ENCODE measurements around the gene AP2A1. TPM values are rescaled to one million over a fixed set of nuclear protein-coding genes. Genes with fewer than 3 reads are reported as not detected.
A peak's percentile ranks its signal among the peaks of the same experiment; 100 is the strongest.

AP2A1 gene
- total and polyA plus RNA-seq, 2 donors (not counting 1 experiment from before 2014, with no cell fraction given), result 48.4 to 56.9 TPM

- H3K27me3 Mint-ChIP-seq, result no peaks in the 10 kb centered on the region
- Histone ChIP-seq H4K20me1 (ENCODE audit: control insufficient read depth, insufficient read depth, low read length, poor library complexity, severe bottlenecking) (no peaks in the 10 kb centered on the region), H3K4me2 (replicated peaks; ENCODE audit: low read depth, low read length, poor library complexity, severe bottlenecking) (no peak overlapping the region), H3K9ac (ENCODE audit: low read length) (no peak overlapping the region), H3K27me3 (replicated peaks in 1 of 4; ENCODE audit: control extremely low read depth in 1 of 4, control insufficient read depth in 3 of 4, insufficient read depth in 4 of 4, low read length in 3 of 4) (no peaks in the 10 kb centered on the region), H3K79me2 (ENCODE audit: control insufficient read depth, insufficient read depth, low read length) (no peaks in the 10 kb centered on the region), H3K4me3 (ENCODE audit: control extremely low read depth in 1 of 5, extremely low read depth in 1 of 5, insufficient read depth in 1 of 5, low read depth in 2 of 5, low read length in 4 of 5) (no peak overlapping the region), H3K36me3 (replicated peaks in 1 of 2; ENCODE audit: control extremely low read depth in 1 of 2, control insufficient read depth in 1 of 2, extremely low read depth in 1 of 2, insufficient read depth in 2 of 2, low read length in 1 of 2) (peaks cover 0 to 44% of the 10 kb centered on the region in 2 experiments), H3K4me1 (ENCODE audit: control insufficient read depth in 2 of 2, insufficient read depth in 2 of 2, low read length in 2 of 2) (peaks cover 29 to 36% of the 10 kb centered on the region in 2 donors), H3K27ac (ENCODE audit: low read length in 2 of 2) (no peak overlapping the region), H3K9me3 (ENCODE audit: control extremely low read depth in 1 of 3, control insufficient read depth in 2 of 3, insufficient read depth in 1 of 3, low read length in 2 of 3) (no peaks in the 10 kb centered on the region), H2AFZ (ENCODE audit: insufficient read depth, low read depth, low read length, poor library complexity, severe bottlenecking) (no peak overlapping the region)
- intact Hi-C loops (cut with micrococcal nuclease), result no loop called here
- peak overlapping the region; percentile 71 for H3K27ac Mint-ChIP-seq
- ChIA-PET POLR2A (no interaction called here), CTCF (no interaction called here)
- DNase-seq (no peak), ATAC-seq (ENCODE audit: low read depth) (no peak)
- WGBS (ENCODE audit: insufficient coverage), result 95% methylated on average over 11 of the region's 11 CpGs
- H3K4me3 Mint-ChIP-seq, result no peak overlapping the region
- no peaks in the 10 kb centered on the region for H3K9me3 Mint-ChIP-seq (ENCODE audit: insufficient read depth)
- TF ChIP-seq CTCF (IDR thresholded peaks at IDR 0.05) (no peak), EZH2 (IDR thresholded peaks at IDR 0.05; ENCODE audit: borderline replicate concordance, insufficient read depth, low read depth, low read length, poor library complexity, severe bottlenecking) (no peak)
- peaks cover 32% of the 10 kb centered on the region for H3K4me1 Mint-ChIP-seq
These were observed 73.5 kb downstream of the AP2A1 start for GRCh38 chr19:49840321-49840720.

- Histone ChIP-seq H3K36me3 (replicated peaks in 1 of 2; ENCODE audit: control extremely low read depth in 1 of 2, control insufficient read depth in 1 of 2, extremely low read depth in 1 of 2, insufficient read depth in 2 of 2, low read length in 1 of 2) (peaks cover 0 to 39% of the 10 kb centered on the region in 2 experiments), H3K27ac (ENCODE audit: low read length in 2 of 2) (no peak overlapping the region), H3K4me1 (ENCODE audit: control insufficient read depth in 2 of 2, insufficient read depth in 2 of 2, low read length in 2 of 2) (peaks cover 33 to 41% of the 10 kb centered on the region in 2 donors), H4K20me1 (ENCODE audit: control insufficient read depth, insufficient read depth, low read length, poor library complexity, severe bottlenecking) (no peaks in the 10 kb centered on the region), H3K27me3 (replicated peaks in 1 of 4; ENCODE audit: control extremely low read depth in 1 of 4, control insufficient read depth in 3 of 4, insufficient read depth in 4 of 4, low read length in 3 of 4) (no peaks in the 10 kb centered on the region), H3K4me2 (replicated peaks; ENCODE audit: low read depth, low read length, poor library complexity, severe bottlenecking) (no peak overlapping the region), H3K79me2 (ENCODE audit: control insufficient read depth, insufficient read depth, low read length) (no peaks in the 10 kb centered on the region), H2AFZ (ENCODE audit: insufficient read depth, low read depth, low read length, poor library complexity, severe bottlenecking) (no peak overlapping the region), H3K9me3 (ENCODE audit: control extremely low read depth in 1 of 3, control insufficient read depth in 2 of 3, insufficient read depth in 1 of 3, low read length in 2 of 3) (no peaks in the 10 kb centered on the region), H3K4me3 (ENCODE audit: control extremely low read depth in 1 of 5, extremely low read depth in 1 of 5, insufficient read depth in 1 of 5, low read depth in 2 of 5, low read length in 4 of 5) (no peak overlapping the region), H3K9ac (ENCODE audit: low read length) (no peak overlapping the region)
- Mint-ChIP-seq H3K4me3 (no peak overlapping the region), H3K27me3 (no peaks in the 10 kb centered on the region), H3K4me1 (peaks cover 35% of the 10 kb centered on the region), H3K27ac (peak overlapping the region; percentile 71), H3K9me3 (ENCODE audit: insufficient read depth) (no peaks in the 10 kb centered on the region)
- ATAC-seq (ENCODE audit: low read depth) (no peak), DNase-seq (no peak)
- ChIA-PET POLR2A (interaction anchor here (0.6 kb wide), 1 partner anchor 70 kb away, joined by 4 read pairs; no protein-coding TSS in a partner anchor), CTCF (no interaction called here)
- TF ChIP-seq EZH2 (IDR thresholded peaks at IDR 0.05; ENCODE audit: borderline replicate concordance, insufficient read depth, low read depth, low read length, poor library complexity, severe bottlenecking) (no peak), CTCF (IDR thresholded peaks at IDR 0.05) (no peak)
- intact Hi-C loops (cut with micrococcal nuclease), result no loop called here
- WGBS (ENCODE audit: insufficient coverage), result 96% methylated on average over 14 of the region's 17 CpGs
These were observed 74.0 kb downstream of the AP2A1 start for GRCh38 chr19:49840736-49841249.
